Measurements from ENCODE around the gene TBRG4. TPM values are rescaled to one million over a fixed set of nuclear protein-coding genes. Genes with fewer than 3 reads are reported as not detected.

TBRG4 gene
- total RNA-seq, 1 experiment from 2014 or later, result 81.5 TPM

DNA sequence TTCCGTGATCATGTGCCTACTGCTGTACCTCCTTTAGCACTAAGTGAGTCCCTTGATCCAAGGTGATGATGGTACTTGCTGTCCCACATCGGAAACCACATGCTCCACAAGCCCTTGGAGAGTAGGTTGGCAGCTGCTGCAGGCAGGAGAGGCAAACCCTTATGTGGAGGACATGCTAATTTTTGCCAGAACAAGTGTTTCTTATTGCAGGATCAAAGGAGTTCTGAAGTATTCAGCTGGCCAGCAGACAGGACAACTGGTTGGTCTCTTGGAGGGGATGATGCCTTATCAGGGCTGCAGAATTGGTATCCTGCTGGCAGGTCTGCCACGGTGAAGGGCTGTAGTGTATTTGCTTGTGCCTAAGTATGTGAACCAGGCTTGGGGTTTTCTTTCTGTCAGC is 59.5 kb downstream of the TBRG4 start:
- H3K27ac ChIP-seq (ENCODE audit: low read length), result no peak overlapping the region
- H3K27me3 ChIP-seq (ENCODE audit: low read length), result no peaks in the 10 kb centered on the region
- H4K20me1 ChIP-seq (ENCODE audit: insufficient read depth, low read depth, low read length), result peaks cover 6% of the 10 kb centered on the region; the same call in 1 of the 2 replicates
- peaks cover 11% of the 10 kb centered on the region; the same call in 1 of the 2 replicates for H3K36me3 ChIP-seq (ENCODE audit: insufficient read depth, low read length)
- DNase-seq, result no peak
- peaks cover 72% of the 10 kb centered on the region for H3K79me2 ChIP-seq (ENCODE audit: low read length)
- H2AFZ ChIP-seq (ENCODE audit: low read length), result no peak overlapping the region
- H3K9me3 ChIP-seq (ENCODE audit: low read length), result no peaks in the 10 kb centered on the region
- H3K4me1 ChIP-seq (ENCODE audit: low read length), result peaks cover 30% of the 10 kb centered on the region
- no peak overlapping the region for H3K4me2 ChIP-seq (ENCODE audit: low read depth, low read length, poor library complexity, severe bottlenecking)
- H3K9me2 ChIP-seq (replicated peaks; ENCODE audit: insufficient read depth, low read length), result no peaks in the 10 kb centered on the region
- H3K9ac ChIP-seq (ENCODE audit: low read length), result no peak overlapping the region
- H3K4me3 ChIP-seq (ENCODE audit: low read length), result no peak overlapping the region

DNA sequence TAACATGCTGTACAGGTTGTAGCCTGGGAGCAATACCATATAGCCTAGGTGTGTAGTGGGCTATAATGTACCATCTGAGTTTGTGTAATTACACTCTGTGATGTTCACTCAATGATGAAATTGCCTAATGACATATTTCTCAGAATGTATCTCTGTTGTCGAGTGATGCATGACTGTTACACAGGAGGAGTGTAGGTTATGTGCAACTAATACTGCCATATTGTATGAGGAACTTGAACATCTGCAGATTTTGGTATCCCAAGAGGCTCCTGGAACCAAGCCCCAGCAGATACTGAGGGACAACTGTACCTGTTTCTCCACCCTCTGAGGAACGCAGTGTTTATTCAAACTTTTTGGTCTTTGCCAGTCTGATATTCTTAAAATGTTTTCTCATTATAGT is 61.3 kb downstream of the TBRG4 start:
- H3K4me2 ChIP-seq (ENCODE audit: low read depth, low read length, poor library complexity, severe bottlenecking), result peak overlapping the region; percentile 2
- H3K27me3 ChIP-seq (ENCODE audit: low read length), result no peaks in the 10 kb centered on the region
- peaks cover 22% of the 10 kb centered on the region; the same call in 1 of the 2 replicates for H3K36me3 ChIP-seq (ENCODE audit: insufficient read depth, low read length)
- H3K9ac ChIP-seq (ENCODE audit: low read length), result no peak overlapping the region
- H3K4me1 ChIP-seq (ENCODE audit: low read length), result peaks cover 21% of the 10 kb centered on the region
- peak overlapping the region; percentile 67 for H3K27ac ChIP-seq (ENCODE audit: low read length)
- DNase-seq, result peak; percentile 65
- H4K20me1 ChIP-seq (ENCODE audit: insufficient read depth, low read depth, low read length), result peaks cover 6% of the 10 kb centered on the region; the same call in 1 of the 2 replicates
- peaks cover 70% of the 10 kb centered on the region for H3K79me2 ChIP-seq (ENCODE audit: low read length)
- H3K9me3 ChIP-seq (ENCODE audit: low read length), result no peaks in the 10 kb centered on the region
- no peak overlapping the region for H3K4me3 ChIP-seq (ENCODE audit: low read length)
- no peaks in the 10 kb centered on the region for H3K9me2 ChIP-seq (replicated peaks; ENCODE audit: insufficient read depth, low read length)
- H2AFZ ChIP-seq (ENCODE audit: low read length), result no peak overlapping the region

Small RNA genes lying within 50 kb of the gene (small RNA-seq; reads per million reads assigned to genes)
- 6.2 reads per million, percentile 84 among the genes with 10 or more reads in this experiment for gene SNORA5A
- gene SNORA5B, result not detected
- gene SNORA5C, result 15.7 reads per million, percentile 95 among the genes with 10 or more reads in this experiment

Other genes starting within 250 kb of the TBRG4 start
- gene PURB, start 226.2 kb downstream of the TBRG4 start, total RNA-seq (2014; rRNA removed; shearing (Covaris generic); ENCODE audit: low replicate concordance), result 7.3 and 11.8 TPM in 2 replicates
- gene MYO1G, start 132.7 kb downstream of the TBRG4 start, total RNA-seq (2014; rRNA removed; shearing (Covaris generic); ENCODE audit: low replicate concordance), result 62.4 and 130 TPM in 2 replicates
- 42.5 and 78.8 TPM in 2 replicates for gene CCM2, start 111.5 kb downstream of the TBRG4 start, total RNA-seq (2014; rRNA removed; shearing (Covaris generic); ENCODE audit: low replicate concordance)
- 0.04 TPM in 1 of 2 replicates, not detected in the other for gene NACAD, start 22.7 kb downstream of the TBRG4 start, total RNA-seq (2014; rRNA removed; shearing (Covaris generic); ENCODE audit: low replicate concordance)
- not detected in 2 replicates for gene RAMP3, start 46.1 kb upstream of the TBRG4 start, total RNA-seq (2014; rRNA removed; shearing (Covaris generic); ENCODE audit: low replicate concordance)